Measurements from ENCODE around the gene KCNMA1. TPM values are rescaled to one million over a fixed set of nuclear protein-coding genes. Genes with fewer than 3 reads are reported as not detected.

KCNMA1 gene
- total RNA-seq, 4 donors from 2014 or later, result 66.8 to 96.5 (median 78.9) TPM

DNA sequence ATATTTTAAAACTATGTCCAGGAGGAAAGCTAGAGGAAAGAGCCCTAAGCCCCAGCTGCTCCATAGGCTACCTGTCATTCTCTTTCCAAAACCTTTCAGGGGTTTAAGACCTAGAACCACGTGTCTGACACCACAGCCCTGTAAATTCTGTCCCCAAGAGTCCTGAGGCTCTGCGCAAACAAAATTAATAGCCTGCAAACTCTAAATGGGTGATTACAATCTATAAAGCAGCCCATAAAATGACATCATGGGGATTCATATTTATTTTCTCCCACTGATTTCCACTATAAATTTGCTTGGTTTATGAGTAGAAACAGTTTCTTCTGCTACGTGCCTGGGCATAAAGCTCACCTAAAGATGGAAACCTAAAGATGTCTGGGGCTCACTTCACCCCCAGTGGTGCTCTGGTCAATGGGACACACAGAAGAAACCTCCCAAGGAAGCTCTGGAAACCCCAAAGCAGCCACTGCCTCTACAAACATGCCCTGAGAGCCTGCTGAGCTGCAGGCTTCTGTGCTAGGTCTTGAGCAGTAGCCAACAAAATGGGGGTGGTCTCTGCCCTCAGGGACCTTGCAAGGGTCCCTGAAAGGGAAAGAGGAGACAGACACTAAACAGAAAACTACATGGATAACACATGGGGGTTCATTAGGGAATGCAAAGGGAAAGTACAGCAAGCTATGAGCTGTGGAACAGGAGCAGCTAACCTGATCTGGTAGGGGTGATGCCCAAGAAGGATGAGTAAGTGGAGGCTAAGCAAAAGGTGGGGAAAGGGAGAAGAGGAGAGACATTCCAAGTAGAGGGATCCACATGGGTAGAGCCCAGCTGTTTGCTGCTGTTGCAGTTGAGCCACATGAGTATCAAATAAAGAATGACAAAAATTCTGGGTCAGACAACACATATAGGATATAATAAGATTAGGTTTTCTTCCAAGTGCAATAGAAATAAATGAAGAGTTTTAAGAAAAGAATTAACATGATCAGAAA, 331.7 kb downstream of the KCNMA1 start:
- DNase-seq (no peak), ATAC-seq (no peak)
- peaks cover 0 to 5% of the 10 kb centered on the region in 2 donors for H3K4me1 ChIP-seq
- no peak overlapping the region for H3K4me3 ChIP-seq
- intact Hi-C loops (cut with DNase I; ENCODE audit: low total_unique reads), result no loop called here
- H3K27ac ChIP-seq, result no peak overlapping the region
- no peaks in the 10 kb centered on the region for H3K9me3 ChIP-seq
- H3K36me3 ChIP-seq, result no peaks in the 10 kb centered on the region
- H3K27me3 ChIP-seq, result no peaks in the 10 kb centered on the region
- in situ Hi-C loops (cut with MboI; ENCODE audit: low sequenced_read_pairs in 4 of 4), result no loop called here
- no peak for TF ChIP-seq POLR2A (IDR thresholded peaks at IDR 0.05)

- intact Hi-C loops (cut with DNase I; ENCODE audit: low total_unique reads) (no loop called here), in situ Hi-C loops (cut with MboI; ENCODE audit: low sequenced_read_pairs in 4 of 4) (no loop called here)
- H3K4me1 ChIP-seq, result peaks cover 0 to 5% of the 10 kb centered on the region in 2 donors
- H3K36me3 ChIP-seq, result no peaks in the 10 kb centered on the region
- no peak for ATAC-seq
- TF ChIP-seq POLR2A (IDR thresholded peaks at IDR 0.05) (no peak), CTCF (IDR thresholded peaks at IDR 0.05 in 4 of 5, conservative IDR thresholded peaks at IDR 0.05 in 1 of 5) (no peak)
- no peaks in the 10 kb centered on the region for H3K27me3 ChIP-seq
- H3K4me3 ChIP-seq, result no peak overlapping the region
- no peaks in the 10 kb centered on the region for H3K9me3 ChIP-seq
- no peak for DNase-seq
- no peak overlapping the region for H3K27ac ChIP-seq
These were observed 333.4 kb downstream of the KCNMA1 start for GRCh38 chr10:77304192-77304591.

- Histone ChIP-seq H3K36me3 (no peaks in the 10 kb centered on the region), H3K9me3 (no peaks in the 10 kb centered on the region), H3K27me3 (no peaks in the 10 kb centered on the region), H3K4me1 (peaks cover 0 to 9% of the 10 kb centered on the region in 2 donors), H3K4me3 (no peak overlapping the region), H3K27ac (no peak overlapping the region)
- no peak for ATAC-seq
- intact Hi-C loops (cut with DNase I; ENCODE audit: low total_unique reads) (no loop called here), in situ Hi-C loops (cut with MboI; ENCODE audit: low sequenced_read_pairs in 4 of 4) (no loop called here)
- TF ChIP-seq CTCF (IDR thresholded peaks at IDR 0.05 in 4 of 5, conservative IDR thresholded peaks at IDR 0.05 in 1 of 5), result no peak
- no peak for TF ChIP-seq POLR2A (IDR thresholded peaks at IDR 0.05)
- DNase-seq, result no peak
These were observed 336.3 kb downstream of the KCNMA1 start for GRCh38 chr10:77301305-77301730.

DNA sequence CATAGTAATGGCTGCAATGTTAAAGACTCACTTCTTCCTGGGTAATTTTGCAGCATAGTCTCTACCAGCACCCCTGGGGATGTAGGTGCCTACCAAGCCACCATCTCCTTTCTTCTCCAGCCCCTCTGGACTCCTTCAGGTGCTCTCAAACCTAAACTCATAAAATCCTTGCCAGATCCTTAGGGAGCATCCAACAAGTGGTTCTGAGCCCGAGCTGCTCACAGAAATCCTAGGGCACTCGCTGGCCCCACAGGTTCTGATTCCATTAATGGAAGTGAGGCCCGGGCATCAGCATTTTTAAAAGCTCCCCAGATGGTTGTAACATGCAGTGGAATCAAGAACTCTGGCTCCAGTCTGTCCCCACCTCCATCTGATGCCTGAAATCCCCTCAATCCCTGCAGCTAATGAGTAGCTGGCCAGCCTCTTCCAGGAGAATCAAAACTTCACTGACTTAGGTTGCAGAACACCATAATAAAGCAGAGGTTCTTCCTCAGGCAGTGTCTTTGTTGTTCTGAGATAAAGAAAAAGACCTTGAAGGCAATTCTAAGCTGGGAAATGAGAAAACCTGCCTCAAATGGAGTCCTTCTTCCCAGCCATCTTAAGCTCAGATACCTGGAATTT, 336.8 kb downstream of the KCNMA1 start:
- H3K27ac ChIP-seq, result no peak overlapping the region
- in situ Hi-C loops (cut with MboI; ENCODE audit: low sequenced_read_pairs in 4 of 4) (no loop called here), intact Hi-C loops (cut with DNase I; ENCODE audit: low total_unique reads) (no loop called here)
- ATAC-seq, result no peak
- H3K27me3 ChIP-seq, result no peaks in the 10 kb centered on the region
- TF ChIP-seq POLR2A (IDR thresholded peaks at IDR 0.05), result no peak
- H3K9me3 ChIP-seq, result no peaks in the 10 kb centered on the region
- no peak for DNase-seq
- no peaks in the 10 kb centered on the region for H3K36me3 ChIP-seq
- H3K4me3 ChIP-seq, result no peak overlapping the region
- peaks cover 0 to 9% of the 10 kb centered on the region in 2 donors for H3K4me1 ChIP-seq

DNA sequence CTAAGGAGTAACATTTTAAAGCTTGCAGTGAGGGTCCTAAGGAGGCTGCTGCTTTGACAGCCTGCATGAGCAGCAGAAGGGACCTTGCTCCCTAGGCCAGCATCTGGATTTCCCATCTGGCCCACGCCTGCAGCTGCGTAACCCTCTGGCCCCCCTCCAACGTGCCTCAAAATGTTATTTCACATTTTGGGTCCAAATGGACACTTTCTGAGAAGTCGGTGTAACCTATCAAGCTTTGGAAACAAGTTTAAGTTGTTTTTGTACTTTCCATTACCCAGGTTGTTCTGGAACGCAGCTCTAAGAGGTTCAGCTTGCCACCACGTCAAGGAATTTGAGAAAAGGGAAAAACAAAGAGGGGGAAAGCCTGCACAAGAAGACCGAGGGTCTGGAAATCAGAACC, 338.3 kb downstream of the KCNMA1 start:
- in situ Hi-C loops (cut with MboI; ENCODE audit: low sequenced_read_pairs in 4 of 4) (no loop called here), intact Hi-C loops (cut with DNase I; ENCODE audit: low total_unique reads) (no loop called here)
- no peaks in the 10 kb centered on the region for H3K36me3 ChIP-seq
- no peak for TF ChIP-seq POLR2A (IDR thresholded peaks at IDR 0.05)
- no peak for TF ChIP-seq CTCF (IDR thresholded peaks at IDR 0.05 in 4 of 5, conservative IDR thresholded peaks at IDR 0.05 in 1 of 5)
- no peak overlapping the region for H3K4me3 ChIP-seq
- H3K4me1 ChIP-seq, result peaks cover 5 to 16% of the 10 kb centered on the region in 2 donors
- DNase-seq (no peak), ATAC-seq (no peak)
- H3K9me3 ChIP-seq, result no peaks in the 10 kb centered on the region
- H3K27ac ChIP-seq, result no peak overlapping the region
- H3K27me3 ChIP-seq, result no peaks in the 10 kb centered on the region
